Right renal pelvis (tissue), 4 donors: Measurements from ENCODE around the gene SPATA31A5. TPM values are rescaled to one million over a fixed set of nuclear protein-coding genes. Genes with fewer than 3 reads are reported as not detected.
"Not testable (repeated sequence)": the region's sequence is repeated elsewhere in the genome, so short reads cannot be mapped to it uniquely, and the experiment has no call there.

ENCODE experiments used
- DNase-seq, 4 donors: peaks; one replicate each; pipeline ENCODE4 v3.0.0-alpha.2; 2013; ENCODE audit warnings: low read depth in 4 of 4, low spot score in 3 of 4, missing footprints in 1 of 4
- polyA plus RNA-seq, 4 donors: library from polyadenylated mRNA; unstranded; fragments of 120-200 nt; gene quantifications; one replicate each; pipeline ENCODE4 v1.2.1, GENCODE V29; 2013; ENCODE audit not compliant: insufficient read length in 4 of 4

Gene SPATA31A5
- not detected for polyA plus RNA-seq

GRCh38 chr9:60914107-60914506 lies at the start of gene SPATA31A5:
TSS of gene SPATA31A5 (plus strand) at chr9:60914407. CDS start at chr9:60914436, 29 bp downstream.
- DNase-seq = not testable (repeated sequence)

- not testable (repeated sequence) for DNase-seq
Measured at GRCh38 chr9:60962990-60963350, 48.8 kb downstream of the SPATA31A5 start.

- DNase-seq = not testable (repeated sequence)
Measured at GRCh38 chr9:60966382-60966781, 52.2 kb downstream of the SPATA31A5 start.
